WERI-Rb-1 (cell line): ENCODE data around the gene FBXW5.

Experiments used
- DNase-seq: peaks from one replicate; pipeline ENCODE4 v3.0.0-alpha.2; 2020
- H3K27ac ChIP-seq: fragments of 250-450 bp; sonication (Bioruptor Pico); 2 replicates; pipeline ENCODE4 v1.5.1; 2020; ENCODE audit warnings: mild to moderate bottlenecking, moderate library complexity
- H3K27me3 ChIP-seq: fragments of 250-450 bp; sonication (Bioruptor Pico); 2 replicates; pipeline ENCODE4 v1.5.1; 2021; ENCODE audit warnings: mild to moderate bottlenecking, low read depth, moderate library complexity; ENCODE audit not compliant: insufficient read depth, severe bottlenecking
- H3K36me3 ChIP-seq: fragments of 250-450 bp; sonication (Bioruptor Pico); 2 replicates; pipeline ENCODE4 v1.5.1; 2020; ENCODE audit warnings: mild to moderate bottlenecking, moderate library complexity
- H3K4me3 ChIP-seq: 2 replicates; pipeline ENCODE4 v1.5.1; 2011; ENCODE audit warnings: low read depth, mild to moderate bottlenecking, control low read depth, low read length
- H3K9me3 ChIP-seq: fragments of 250-450 bp; sonication (Bioruptor Pico); 2 replicates; pipeline ENCODE4 v1.5.1; 2021; ENCODE audit warnings: mild to moderate bottlenecking, moderate library complexity; ENCODE audit not compliant: severe bottlenecking
- CTCF ChIP-seq: IDR thresholded peaks from 2 replicates; pipeline ENCODE4 v1.5.1; 2011; ENCODE audit warnings: low read depth, mild to moderate bottlenecking, control low read depth, inconsistent platforms, low read length

FBXW5 gene

GRCh38 chr9:136925414-136926153 lies 19.0 kb downstream of the FBXW5 start:
- Histone ChIP-seq H3K36me3 (peaks cover 44% of the 10 kb centered on the region), H3K27me3 (no peaks in the 10 kb centered on the region), H3K9me3 (no peaks in the 10 kb centered on the region), H3K27ac (no peak overlapping the region), H3K4me3 (no peak overlapping the region)
- DNase-seq = no peak
- peak; percentile 20; the same call in 1 of the 2 replicates for TF ChIP-seq CTCF

- no peak overlapping the region for H3K4me3 ChIP-seq
- H3K36me3 ChIP-seq = peaks cover 55% of the 10 kb centered on the region
- no peaks in the 10 kb centered on the region for H3K27me3 ChIP-seq
- TF ChIP-seq CTCF = no peak
- no peak overlapping the region for H3K27ac ChIP-seq
- H3K9me3 ChIP-seq = no peaks in the 10 kb centered on the region
- no peak for DNase-seq
Measured at GRCh38 chr9:136923881-136924280, 20.7 kb downstream of the FBXW5 start.

DNA sequence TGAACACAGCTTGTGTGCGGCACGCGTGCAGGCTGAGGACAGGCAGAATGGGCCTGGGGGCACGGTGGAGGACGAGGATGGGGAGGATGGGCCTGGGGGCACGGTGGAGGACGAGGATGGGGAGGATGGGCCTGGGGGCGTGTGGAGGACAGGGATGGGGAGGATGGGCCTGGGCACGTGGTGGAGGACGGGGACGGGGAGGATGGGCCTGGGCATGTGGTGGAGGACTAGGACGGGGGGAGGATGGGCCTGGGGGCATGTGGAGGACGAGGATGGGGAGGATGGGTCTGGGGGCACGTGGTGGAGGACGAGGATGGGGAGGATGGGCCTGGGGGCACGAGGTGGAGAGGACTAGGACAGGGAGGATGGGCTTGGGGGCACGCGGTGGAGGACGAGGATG lies 22.0 kb downstream of the FBXW5 start:
- TF ChIP-seq CTCF = no peak
- Histone ChIP-seq H3K36me3 (peaks cover 62% of the 10 kb centered on the region), H3K4me3 (no peak overlapping the region), H3K9me3 (no peaks in the 10 kb centered on the region), H3K27ac (no peak overlapping the region), H3K27me3 (no peaks in the 10 kb centered on the region)
- no peak for DNase-seq

DNA sequence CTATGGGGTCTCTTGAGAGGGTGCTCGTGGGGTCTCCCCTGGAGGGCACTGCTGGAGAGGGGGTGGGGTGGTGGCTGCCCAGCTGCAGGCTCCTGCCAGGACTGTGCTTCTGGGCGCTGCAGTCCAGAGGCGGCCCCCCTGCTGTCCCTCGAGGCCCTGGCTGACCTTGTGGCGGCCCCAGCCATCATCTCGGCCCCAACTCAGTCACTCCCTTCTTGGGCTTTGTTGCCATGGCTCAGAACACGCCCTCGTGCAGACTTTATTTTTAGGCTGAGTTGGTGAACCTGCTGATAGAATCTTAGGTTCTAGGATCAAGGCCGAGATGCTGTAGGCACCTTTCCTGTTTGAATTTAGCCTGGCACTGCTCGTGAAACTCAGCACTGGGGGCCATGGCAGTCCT lies 22.8 kb downstream of the FBXW5 start:
- H3K36me3 ChIP-seq = peaks cover 69% of the 10 kb centered on the region
- H3K27ac ChIP-seq = no peak overlapping the region

GRCh38 chr9:136921307-136921706 lies 23.2 kb downstream of the FBXW5 start:
- Histone ChIP-seq H3K27ac (no peak overlapping the region), H3K36me3 (peaks cover 69% of the 10 kb centered on the region), H3K27me3 (no peaks in the 10 kb centered on the region), H3K4me3 (no peak overlapping the region), H3K9me3 (no peaks in the 10 kb centered on the region)
- TF ChIP-seq CTCF = no peak
- no peak for DNase-seq

More for the DNA sequence above, 22.8 kb downstream of the FBXW5 start:
- DNase-seq = no peak
- H3K9me3 ChIP-seq = no peaks in the 10 kb centered on the region
- no peak overlapping the region for H3K4me3 ChIP-seq
- TF ChIP-seq CTCF = no peak
- H3K27me3 ChIP-seq = no peaks in the 10 kb centered on the region
